Fibroblast of mammary gland (primary cell): Measurements from ENCODE around the gene DEFB126.
"Not testable (repeated sequence)": the region's sequence is repeated elsewhere in the genome, so short reads cannot be mapped to it uniquely, and the experiment has no call there.

ENCODE experiments used
- DNase-seq: peaks from one replicate; pipeline ENCODE4 v3.0.0-alpha.2; 2010; ENCODE audit warnings: low read depth
- H3K4me3 ChIP-seq: 2 replicates; pipeline ENCODE4 v1.5.1; 2011; ENCODE audit warnings: low read depth, mild to moderate bottlenecking, low read length, moderate library complexity; ENCODE audit not compliant: control insufficient read depth
- CTCF ChIP-seq: conservative IDR thresholded peaks from 2 replicates; pipeline ENCODE4 v1.5.1; 2011; ENCODE audit warnings: low read depth, low read length, inconsistent platforms; ENCODE audit not compliant: control insufficient read depth, insufficient read depth

DEFB126 gene

GRCh38 chr20:117518-117917 is 24.9 kb upstream of the DEFB126 start:
- no peak overlapping the region for H3K4me3 ChIP-seq
- DNase-seq: no peak
- TF ChIP-seq CTCF: no peak

- H3K4me3 ChIP-seq, DNase-seq: not testable (repeated sequence)
Observed at GRCh38 chr20:129786-130323, 12.5 kb upstream of the DEFB126 start.

- H3K4me3 ChIP-seq: no peak overlapping the region
- TF ChIP-seq CTCF: peak; percentile 24
- peak; percentile 6 for DNase-seq
Observed at GRCh38 chr20:137668-138490, 4.5 kb upstream of the DEFB126 start.

- DNase-seq: no peak
- H3K4me3 ChIP-seq: no peak overlapping the region
- TF ChIP-seq CTCF: no peak
Observed at GRCh38 chr20:145877-146276, 3.5 kb downstream of the DEFB126 start.

- no peak for DNase-seq
- no peak for TF ChIP-seq CTCF
- H3K4me3 ChIP-seq: no peak overlapping the region
Observed at GRCh38 chr20:152131-152530, 9.7 kb downstream of the DEFB126 start.

GRCh38 chr20:157154-157553 is 14.8 kb downstream of the DEFB126 start, which contains the start of gene DEFB127:
Gene DEFB127 (plus strand): TSS chr20:157454. CDS start chr20:157545, 91 bp downstream.
- TF ChIP-seq CTCF: no peak
- no peak within 1 kb of the TSS for H3K4me3 ChIP-seq
- no peak for DNase-seq

- no peak for DNase-seq
- no peak overlapping the region for H3K4me3 ChIP-seq
- no peak for TF ChIP-seq CTCF
Observed at GRCh38 chr20:164618-165017, 22.2 kb downstream of the DEFB126 start.
